ENCODE data around the gene ZNF362. TPM values are rescaled to one million over a fixed set of nuclear protein-coding genes. Genes with fewer than 3 reads are reported as not detected.

Gene ZNF362
- total and polyA plus RNA-seq, 2 donors (not counting 1 experiment from before 2014, with no cell fraction given) = 3.8 to 5.7 TPM

GRCh38 chr1:33256221-33256470, 146 bp upstream of the ZNF362 start:
- no peaks in the 10 kb centered on the region for H3K36me3 ChIP-seq (ENCODE audit: control insufficient read depth, insufficient read depth, low read length)
- TF ChIP-seq CTCF (conservative IDR thresholded peaks at IDR 0.05 in 1 of 2, IDR thresholded peaks at IDR 0.05 in 1 of 2; ENCODE audit: low read depth in 1 of 2, low read length in 2 of 2) (no peak), EZH2 (IDR thresholded peaks at IDR 0.05; ENCODE audit: low read length, missing control alignments) (no peak)
- peaks cover 2% of the 10 kb centered on the region for H3K27me3 ChIP-seq (ENCODE audit: control insufficient read depth, insufficient read depth, low read length)
- DNase-seq (ENCODE audit: low read depth in 2 of 2) = no peak
- H4K20me1 ChIP-seq (ENCODE audit: control insufficient read depth, extremely low read depth, insufficient read depth, low read length) = no peaks in the 10 kb centered on the region
- H3K9ac ChIP-seq (ENCODE audit: insufficient read depth, low read length) = peak overlapping the region; percentile 10
- H3K79me2 ChIP-seq (ENCODE audit: control insufficient read depth, insufficient read depth, low read length) = peaks cover 21% of the 10 kb centered on the region
- H3K27ac ChIP-seq (ENCODE audit: insufficient read depth, low read length) = no peak overlapping the region
- no peak overlapping the region for H3K4me2 ChIP-seq (ENCODE audit: extremely low read depth, insufficient read depth, low read length)
- H3K4me3 ChIP-seq (replicated peaks in 1 of 4; ENCODE audit: control extremely low read depth in 1 of 4, insufficient read depth in 1 of 4, low read depth in 3 of 4, low read length in 4 of 4) = peak overlapping the region in 1 of 4 experiments; percentile 20
- H3K9me3 ChIP-seq (ENCODE audit: control insufficient read depth, insufficient read depth, low read depth, low read length) = no peaks in the 10 kb centered on the region
- peaks cover 5% of the 10 kb centered on the region for H3K4me1 ChIP-seq (ENCODE audit: control insufficient read depth, extremely low read depth, insufficient read depth, low read length)
- no peak overlapping the region for H2AFZ ChIP-seq (ENCODE audit: low read length)

- H3K4me2 ChIP-seq (ENCODE audit: extremely low read depth, insufficient read depth, low read length) = peak overlapping the region; percentile 98
- peak overlapping the region; percentile 62 for H2AFZ ChIP-seq (ENCODE audit: low read length)
- H3K4me1 ChIP-seq (ENCODE audit: control insufficient read depth, extremely low read depth, insufficient read depth, low read length) = peaks cover 5% of the 10 kb centered on the region
- peak overlapping the region; percentile 48 to 88 (median 66) for H3K4me3 ChIP-seq (replicated peaks in 1 of 4; ENCODE audit: control extremely low read depth in 1 of 4, insufficient read depth in 1 of 4, low read depth in 3 of 4, low read length in 4 of 4)
- no peaks in the 10 kb centered on the region for H4K20me1 ChIP-seq (ENCODE audit: control insufficient read depth, extremely low read depth, insufficient read depth, low read length)
- H3K27me3 ChIP-seq (ENCODE audit: control insufficient read depth, insufficient read depth, low read length) = no peaks in the 10 kb centered on the region
- no peaks in the 10 kb centered on the region for H3K9me3 ChIP-seq (ENCODE audit: control insufficient read depth, insufficient read depth, low read depth, low read length)
- H3K27ac ChIP-seq (ENCODE audit: insufficient read depth, low read length) = peak overlapping the region; percentile 89
- peaks cover 21% of the 10 kb centered on the region for H3K79me2 ChIP-seq (ENCODE audit: control insufficient read depth, insufficient read depth, low read length)
- TF ChIP-seq CTCF (conservative IDR thresholded peaks at IDR 0.05 in 1 of 2, IDR thresholded peaks at IDR 0.05 in 1 of 2; ENCODE audit: low read depth in 1 of 2, low read length in 2 of 2) (no peak), EZH2 (IDR thresholded peaks at IDR 0.05; ENCODE audit: low read length, missing control alignments) (no peak)
- peak overlapping the region; percentile 79 for H3K9ac ChIP-seq (ENCODE audit: insufficient read depth, low read length)
- H3K36me3 ChIP-seq (ENCODE audit: control insufficient read depth, insufficient read depth, low read length) = no peaks in the 10 kb centered on the region
- DNase-seq (ENCODE audit: low read depth in 2 of 2) = no peak
These were observed 997 bp downstream of the ZNF362 start for GRCh38 chr1:33257207-33257771.

- Histone ChIP-seq H2AFZ (ENCODE audit: low read length) (peak overlapping the region; percentile 30), H3K4me1 (ENCODE audit: control insufficient read depth, extremely low read depth, insufficient read depth, low read length) (peaks cover 5% of the 10 kb centered on the region)
- DNase-seq (ENCODE audit: low read depth in 2 of 2) = peak in 1 of 2 donors; percentile 10
These were observed 1.8 kb downstream of the ZNF362 start for GRCh38 chr1:33257772-33258712.

More at GRCh38 chr1:33257772-33258712, 1.8 kb downstream of the ZNF362 start:
- Histone ChIP-seq H3K4me2 (ENCODE audit: extremely low read depth, insufficient read depth, low read length) (peak overlapping the region; percentile 98), H3K9me3 (ENCODE audit: control insufficient read depth, insufficient read depth, low read depth, low read length) (no peaks in the 10 kb centered on the region), H3K79me2 (ENCODE audit: control insufficient read depth, insufficient read depth, low read length) (peaks cover 23% of the 10 kb centered on the region), H3K27me3 (ENCODE audit: control insufficient read depth, insufficient read depth, low read length) (no peaks in the 10 kb centered on the region), H3K4me3 (replicated peaks in 1 of 4; ENCODE audit: control extremely low read depth in 1 of 4, insufficient read depth in 1 of 4, low read depth in 3 of 4, low read length in 4 of 4) (peak overlapping the region; percentile 48 to 88 (median 66)), H3K36me3 (ENCODE audit: control insufficient read depth, insufficient read depth, low read length) (no peaks in the 10 kb centered on the region), H3K27ac (ENCODE audit: insufficient read depth, low read length) (peak overlapping the region; percentile 89), H3K9ac (ENCODE audit: insufficient read depth, low read length) (peak overlapping the region; percentile 79), H4K20me1 (ENCODE audit: control insufficient read depth, extremely low read depth, insufficient read depth, low read length) (no peaks in the 10 kb centered on the region)
- TF ChIP-seq EZH2 (IDR thresholded peaks at IDR 0.05; ENCODE audit: low read length, missing control alignments) = no peak
- no peak for TF ChIP-seq CTCF (conservative IDR thresholded peaks at IDR 0.05 in 1 of 2, IDR thresholded peaks at IDR 0.05 in 1 of 2; ENCODE audit: low read depth in 1 of 2, low read length in 2 of 2)
